RWPE2 (cell line): Measurements from ENCODE around the gene NLRP1.

Experiments
- ATAC-seq: fragments of 200-7000 bp; cut with Tn5 transposase; 3 replicates; pipeline ENCODE4 v1.9.1; 2021; ENCODE audit warnings: low read depth
- DNase-seq: peaks from one replicate; pipeline ENCODE4 v3.0.0-alpha.2; 2020; ENCODE audit warnings: low spot score
- H3K27ac ChIP-seq: fragments of 450-650 bp; 2 replicates; pipeline ENCODE4 v1.5.1; 2017; ENCODE audit warnings: mild to moderate bottlenecking; ENCODE audit not compliant: poor library complexity, severe bottlenecking
- H3K27me3 ChIP-seq: fragments of 250-450 bp; sonication (Bioruptor Pico); 2 replicates; pipeline ENCODE4 v1.5.1; 2021; ENCODE audit warnings: mild to moderate bottlenecking, moderate library complexity; ENCODE audit not compliant: insufficient read depth, poor library complexity, severe bottlenecking
- H3K36me3 ChIP-seq: fragments of 250-450 bp; sonication (Bioruptor Pico); 2 replicates; pipeline ENCODE4 v1.5.1; 2020; ENCODE audit warnings: low read depth, mild to moderate bottlenecking, moderate library complexity
- H3K4me1 ChIP-seq: fragments of 250-450 bp; sonication (Bioruptor Pico); 2 replicates; pipeline ENCODE4 v1.5.1; 2021; ENCODE audit warnings: mild to moderate bottlenecking, moderate library complexity; ENCODE audit not compliant: insufficient read depth, poor library complexity, severe bottlenecking
- H3K4me3 ChIP-seq: fragments of 250-450 bp; sonication (Bioruptor Pico); 2 replicates; pipeline ENCODE4 v1.5.1; 2021; ENCODE audit warnings: mild to moderate bottlenecking, moderate library complexity; ENCODE audit not compliant: severe bottlenecking
- H3K9me3 ChIP-seq: fragments of 250-450 bp; sonication (Bioruptor Pico); 2 replicates; pipeline ENCODE4 v1.5.1; 2021; ENCODE audit warnings: mild to moderate bottlenecking, moderate library complexity; ENCODE audit not compliant: severe bottlenecking
- TF ChIP-seq, protein P1 (sequence below): fragments of 450-650 bp; IDR thresholded peaks from one replicate; pipeline ENCODE4 v1.5.1; 2017; ENCODE audit warnings: mild to moderate bottlenecking, moderate library complexity; ENCODE audit not compliant: poor library complexity, severe bottlenecking

Gene NLRP1

DNA sequence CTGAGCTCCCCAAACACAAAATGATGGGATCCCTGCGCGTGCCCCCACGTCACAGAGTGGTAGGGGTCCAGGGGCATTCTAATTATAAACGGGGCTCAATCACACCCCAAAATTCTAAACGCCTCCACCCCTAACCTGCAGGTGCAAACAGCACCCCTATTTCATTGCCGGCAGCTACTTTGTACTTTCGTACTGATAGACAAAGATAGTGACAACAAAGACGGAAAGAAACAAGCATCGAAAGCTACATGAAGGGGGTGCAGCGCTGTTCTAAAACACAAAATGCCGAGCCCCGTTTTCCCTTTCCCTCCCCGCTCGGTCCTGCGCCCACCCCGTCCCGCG, 84.1 kb downstream of the NLRP1 start:
- no peak for ATAC-seq
- TF ChIP-seq, protein P1, sequence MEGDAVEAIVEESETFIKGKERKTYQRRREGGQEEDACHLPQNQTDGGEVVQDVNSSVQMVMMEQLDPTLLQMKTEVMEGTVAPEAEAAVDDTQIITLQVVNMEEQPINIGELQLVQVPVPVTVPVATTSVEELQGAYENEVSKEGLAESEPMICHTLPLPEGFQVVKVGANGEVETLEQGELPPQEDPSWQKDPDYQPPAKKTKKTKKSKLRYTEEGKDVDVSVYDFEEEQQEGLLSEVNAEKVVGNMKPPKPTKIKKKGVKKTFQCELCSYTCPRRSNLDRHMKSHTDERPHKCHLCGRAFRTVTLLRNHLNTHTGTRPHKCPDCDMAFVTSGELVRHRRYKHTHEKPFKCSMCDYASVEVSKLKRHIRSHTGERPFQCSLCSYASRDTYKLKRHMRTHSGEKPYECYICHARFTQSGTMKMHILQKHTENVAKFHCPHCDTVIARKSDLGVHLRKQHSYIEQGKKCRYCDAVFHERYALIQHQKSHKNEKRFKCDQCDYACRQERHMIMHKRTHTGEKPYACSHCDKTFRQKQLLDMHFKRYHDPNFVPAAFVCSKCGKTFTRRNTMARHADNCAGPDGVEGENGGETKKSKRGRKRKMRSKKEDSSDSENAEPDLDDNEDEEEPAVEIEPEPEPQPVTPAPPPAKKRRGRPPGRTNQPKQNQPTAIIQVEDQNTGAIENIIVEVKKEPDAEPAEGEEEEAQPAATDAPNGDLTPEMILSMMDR = no peak
- Histone ChIP-seq H3K4me1 (no peaks in the 10 kb centered on the region), H3K27ac (no peak overlapping the region), H3K9me3 (no peaks in the 10 kb centered on the region), H3K36me3 (no peaks in the 10 kb centered on the region), H3K27me3 (no peaks in the 10 kb centered on the region), H3K4me3 (peak overlapping the region; percentile 30)
- no peak for DNase-seq

DNA sequence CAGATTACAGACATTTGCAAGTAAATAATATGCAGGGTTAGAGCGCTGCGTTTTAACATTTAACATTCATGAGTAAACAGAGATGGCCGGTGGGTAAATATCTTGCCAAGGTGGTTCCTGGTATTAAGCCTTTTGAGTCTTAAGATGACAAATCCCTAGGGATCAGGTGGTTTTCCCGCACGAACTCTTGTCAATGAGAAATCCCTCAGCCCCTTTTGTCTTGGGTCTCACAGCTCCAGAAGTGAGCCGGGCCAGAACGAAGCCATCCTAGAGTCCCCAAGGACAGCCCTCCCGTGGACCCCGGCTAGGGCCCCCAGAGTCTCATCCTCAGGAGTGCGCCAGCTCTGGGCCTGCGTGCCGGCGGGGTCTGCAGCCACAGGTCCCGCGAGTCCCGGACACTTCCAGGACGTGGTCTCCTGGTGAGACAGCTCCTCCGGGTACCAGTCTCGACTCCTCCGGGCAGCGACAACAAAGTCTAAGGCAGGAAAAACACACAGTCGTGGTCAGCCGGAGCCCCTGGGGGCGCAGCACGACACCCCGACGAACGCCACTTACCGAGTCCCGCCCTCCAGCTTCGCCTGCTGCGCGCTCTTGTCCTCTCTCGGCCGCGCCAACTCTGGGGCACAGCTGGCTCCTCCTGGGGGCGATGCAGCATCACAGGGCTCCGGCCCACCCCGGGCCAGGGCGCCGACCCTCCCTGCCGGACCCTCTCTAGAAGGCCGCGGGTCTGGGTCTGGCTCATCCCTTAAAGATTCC, 84.7 kb downstream of the NLRP1 start:
- Histone ChIP-seq H3K4me1 (no peaks in the 10 kb centered on the region), H3K9me3 (no peaks in the 10 kb centered on the region), H3K27me3 (no peaks in the 10 kb centered on the region), H3K4me3 (no peak overlapping the region), H3K36me3 (no peaks in the 10 kb centered on the region), H3K27ac (no peak overlapping the region)
- no peak for DNase-seq
- ATAC-seq = no peak
- TF ChIP-seq, protein P1 = no peak

DNA sequence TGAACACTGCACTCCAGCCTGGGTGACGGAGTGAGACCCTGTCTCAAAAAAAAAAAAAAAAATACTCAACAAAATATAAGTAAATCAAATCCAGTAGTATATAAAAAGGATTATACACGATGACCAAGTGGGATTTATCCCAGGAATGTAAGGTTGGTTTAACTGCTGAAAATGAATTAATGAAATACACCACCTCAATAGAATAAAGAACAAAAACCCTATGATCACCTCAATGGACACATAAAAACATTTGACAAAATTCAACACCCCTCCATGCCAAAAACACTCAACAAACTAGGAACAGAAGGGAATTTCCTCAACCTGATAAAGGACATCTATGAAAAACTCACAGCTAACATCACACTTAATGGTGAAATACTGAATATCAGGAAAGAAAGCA, 91.3 kb downstream of the NLRP1 start:
- Histone ChIP-seq H3K4me1 (peaks cover under 1% of the 10 kb centered on the region), H3K36me3 (peaks cover 31% of the 10 kb centered on the region), H3K9me3 (peaks cover 3% of the 10 kb centered on the region), H3K27ac (no peak overlapping the region), H3K27me3 (no peaks in the 10 kb centered on the region), H3K4me3 (no peak overlapping the region)
- TF ChIP-seq, protein P1 = no peak
- DNase-seq (no peak), ATAC-seq (no peak)

DNA sequence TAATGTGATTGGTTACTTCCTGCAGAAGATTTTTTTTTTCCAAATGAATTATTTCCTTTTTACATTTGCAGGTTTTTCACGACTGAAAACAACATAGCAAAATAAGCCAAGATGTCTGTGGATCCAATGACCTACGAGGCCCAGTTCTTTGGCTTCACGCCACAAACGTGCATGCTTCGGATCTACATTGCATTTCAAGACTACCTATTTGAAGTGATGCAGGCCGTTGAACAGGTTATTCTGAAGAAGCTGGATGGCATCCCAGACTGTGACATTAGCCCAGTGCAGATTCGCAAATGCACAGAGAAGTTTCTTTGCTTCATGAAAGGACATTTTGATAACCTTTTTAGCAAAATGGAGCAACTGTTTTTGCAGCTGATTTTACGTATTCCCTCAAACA, 95.6 kb downstream of the NLRP1 start:
- H3K9me3 ChIP-seq = peaks cover 3% of the 10 kb centered on the region
- peaks cover 60% of the 10 kb centered on the region for H3K36me3 ChIP-seq
- no peak for ATAC-seq

More for the DNA sequence above, 95.6 kb downstream of the NLRP1 start:
- Histone ChIP-seq H3K27ac (no peak overlapping the region), H3K27me3 (no peaks in the 10 kb centered on the region), H3K4me1 (peaks cover 17% of the 10 kb centered on the region), H3K4me3 (no peak overlapping the region)
- DNase-seq = no peak
- TF ChIP-seq, protein P1 = no peak
